Measurements from ENCODE around the gene TAS2R16.

The TAS2R16 gene

GRCh38 chr7:122995600-122995999, at the start of gene TAS2R16:
Gene TAS2R16, minus strand, starts transcription at chr7:122995700. Its CDS starts 66 bp downstream, at chr7:122995634.
- TF ChIP-seq, protein P1, sequence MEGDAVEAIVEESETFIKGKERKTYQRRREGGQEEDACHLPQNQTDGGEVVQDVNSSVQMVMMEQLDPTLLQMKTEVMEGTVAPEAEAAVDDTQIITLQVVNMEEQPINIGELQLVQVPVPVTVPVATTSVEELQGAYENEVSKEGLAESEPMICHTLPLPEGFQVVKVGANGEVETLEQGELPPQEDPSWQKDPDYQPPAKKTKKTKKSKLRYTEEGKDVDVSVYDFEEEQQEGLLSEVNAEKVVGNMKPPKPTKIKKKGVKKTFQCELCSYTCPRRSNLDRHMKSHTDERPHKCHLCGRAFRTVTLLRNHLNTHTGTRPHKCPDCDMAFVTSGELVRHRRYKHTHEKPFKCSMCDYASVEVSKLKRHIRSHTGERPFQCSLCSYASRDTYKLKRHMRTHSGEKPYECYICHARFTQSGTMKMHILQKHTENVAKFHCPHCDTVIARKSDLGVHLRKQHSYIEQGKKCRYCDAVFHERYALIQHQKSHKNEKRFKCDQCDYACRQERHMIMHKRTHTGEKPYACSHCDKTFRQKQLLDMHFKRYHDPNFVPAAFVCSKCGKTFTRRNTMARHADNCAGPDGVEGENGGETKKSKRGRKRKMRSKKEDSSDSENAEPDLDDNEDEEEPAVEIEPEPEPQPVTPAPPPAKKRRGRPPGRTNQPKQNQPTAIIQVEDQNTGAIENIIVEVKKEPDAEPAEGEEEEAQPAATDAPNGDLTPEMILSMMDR (IDR thresholded peaks at IDR 0.05; ENCODE audit: borderline replicate concordance, insufficient read depth, low read depth, low read length): no peak
- H3K4me3 ChIP-seq (ENCODE audit: low read depth, low read length): no peak within 1 kb of the TSS

GRCh38 chr7:123043642-123044041, 48.1 kb upstream of the TAS2R16 start:
- TF ChIP-seq, protein P1 (IDR thresholded peaks at IDR 0.05; ENCODE audit: borderline replicate concordance, insufficient read depth, low read depth, low read length): no peak

DNA sequence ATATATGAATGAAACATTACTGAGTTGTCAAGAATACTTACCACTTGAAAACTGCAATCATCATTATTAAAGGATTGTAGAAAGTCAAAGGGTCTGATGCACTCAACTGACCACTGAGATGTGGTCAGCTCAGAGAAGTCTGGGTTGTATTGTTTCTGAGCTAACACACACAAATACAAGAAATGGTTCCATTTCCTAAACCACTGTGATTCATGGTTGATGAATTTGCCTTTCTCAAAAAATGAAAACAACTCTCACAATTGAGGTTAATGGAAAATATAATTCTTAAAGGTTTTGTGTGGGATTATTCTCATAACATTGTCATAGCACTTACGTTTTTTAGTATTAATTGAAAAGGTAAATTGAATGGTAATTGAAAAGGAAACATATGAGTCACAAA, 45.6 kb upstream of the TAS2R16 start:
- TF ChIP-seq, protein P1 (IDR thresholded peaks at IDR 0.05; ENCODE audit: borderline replicate concordance, insufficient read depth, low read depth, low read length): no peak
- no peak overlapping the region for H3K4me3 ChIP-seq (ENCODE audit: low read depth, low read length)

More at GRCh38 chr7:123043642-123044041, 48.1 kb upstream of the TAS2R16 start:
- H3K4me3 ChIP-seq (ENCODE audit: low read depth, low read length): no peak overlapping the region

GRCh38 chr7:123039269-123039668, 43.8 kb upstream of the TAS2R16 start:
- no peak overlapping the region for H3K4me3 ChIP-seq (ENCODE audit: low read depth, low read length)
- TF ChIP-seq, protein P1 (IDR thresholded peaks at IDR 0.05; ENCODE audit: borderline replicate concordance, insufficient read depth, low read depth, low read length): no peak

GRCh38 chr7:123034106-123034505, 38.6 kb upstream of the TAS2R16 start:
- TF ChIP-seq, protein P1 (IDR thresholded peaks at IDR 0.05; ENCODE audit: borderline replicate concordance, insufficient read depth, low read depth, low read length): no peak
- H3K4me3 ChIP-seq (ENCODE audit: low read depth, low read length): no peak overlapping the region

DNA sequence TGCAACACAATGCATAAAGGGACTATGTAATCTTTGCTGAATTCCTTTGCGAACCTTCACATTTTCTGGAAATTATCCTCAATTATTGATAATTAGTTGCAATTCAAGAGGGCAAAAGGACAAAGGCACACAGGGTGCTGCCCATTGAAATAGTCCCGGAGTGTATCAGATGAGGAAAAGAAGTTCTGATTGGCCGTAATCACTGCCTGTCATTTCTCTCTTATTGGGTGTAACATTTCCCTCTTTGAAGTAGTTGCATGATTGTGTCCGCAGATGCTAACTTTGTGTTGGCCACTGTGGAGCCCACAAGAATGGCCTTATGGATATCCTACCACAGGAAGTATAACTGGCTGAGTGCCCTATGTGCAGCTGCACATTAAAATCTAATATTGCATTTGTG, 35.1 kb upstream of the TAS2R16 start:
- TF ChIP-seq, protein P1 (IDR thresholded peaks at IDR 0.05; ENCODE audit: borderline replicate concordance, insufficient read depth, low read depth, low read length): no peak
- H3K4me3 ChIP-seq (ENCODE audit: low read depth, low read length): no peak overlapping the region

- TF ChIP-seq, protein P1 (IDR thresholded peaks at IDR 0.05; ENCODE audit: borderline replicate concordance, insufficient read depth, low read depth, low read length): no peak
- no peak overlapping the region for H3K4me3 ChIP-seq (ENCODE audit: low read depth, low read length)
These were observed 32.8 kb upstream of the TAS2R16 start for GRCh38 chr7:123028339-123028738.

All from GM12875 (cell line).